ENCODE measurements around the gene TSPOAP1.
A peak's percentile ranks its signal among the peaks of the same experiment; 100 is the strongest.

Gene TSPOAP1

GRCh38 chr17:58338841-58339754 lies 10.5 kb upstream of the TSPOAP1 start:
- peak; percentile 52 for DNase-seq

- DNase-seq, result no peak
Observed at GRCh38 chr17:58338454-58338840, 9.9 kb upstream of the TSPOAP1 start.

- peak; percentile 47 for DNase-seq
Observed at GRCh38 chr17:58337600-58338453, 9.2 kb upstream of the TSPOAP1 start.

GRCh38 chr17:58337210-58337599 lies 8.6 kb upstream of the TSPOAP1 start:
- DNase-seq, result no peak

- DNase-seq, result no peak
Observed at GRCh38 chr17:58336456-58337209, 8.0 kb upstream of the TSPOAP1 start.

- no peak for DNase-seq
Observed at GRCh38 chr17:58335779-58336455, 7.3 kb upstream of the TSPOAP1 start.

- DNase-seq, result no peak
Observed at GRCh38 chr17:58335061-58335731, 6.6 kb upstream of the TSPOAP1 start.

GRCh38 chr17:58334661-58335060 lies 6.1 kb upstream of the TSPOAP1 start:
- DNase-seq, result no peak

GRCh38 chr17:58334256-58334655 lies 5.7 kb upstream of the TSPOAP1 start:
- no peak for DNase-seq

- no peak for DNase-seq
Observed at GRCh38 chr17:58333736-58334207, 5.2 kb upstream of the TSPOAP1 start.

- no peak for DNase-seq
Observed at GRCh38 chr17:58332778-58333735, 4.5 kb upstream of the TSPOAP1 start.

GRCh38 chr17:58331815-58332777 lies 3.5 kb upstream of the TSPOAP1 start:
- no peak for DNase-seq

GRCh38 chr17:58330997-58331814 lies 2.6 kb upstream of the TSPOAP1 start:
- no peak for DNase-seq

- no peak for DNase-seq
Observed at GRCh38 chr17:58330538-58330996, 2.0 kb upstream of the TSPOAP1 start.

- DNase-seq, result no peak
Observed at GRCh38 chr17:58329810-58330537, 1.4 kb upstream of the TSPOAP1 start.

GRCh38 chr17:58329035-58329809 lies 627 bp upstream of the TSPOAP1 start:
- DNase-seq, result peak; percentile 52

Measured in retina (tissue), 1 donor.